Omental fat pad (tissue), 4 donors: ENCODE measurements around the gene EPHA3. TPM values are rescaled to one million over a fixed set of nuclear protein-coding genes. Genes with fewer than 3 reads are reported as not detected.
"Not testable (repeated sequence)": the region's sequence is repeated elsewhere in the genome, so short reads cannot be mapped to it uniquely, and the experiment has no call there.

Source experiments
- ATAC-seq: fragments of 150-250 bp; one replicate; pipeline ENCODE4 v1.9.1; 2016; ENCODE audit warnings: mild to moderate bottlenecking, moderate library complexity; ENCODE audit not compliant: low FRiP score
- DNase-seq: peaks from one replicate; pipeline ENCODE4 v3.0.0-alpha.2; 2019; ENCODE audit warnings: low spot score
- CTCF ChIP-seq, 3 donors: fragments of 450-650 bp; IDR thresholded peaks; one replicate each; pipeline ENCODE4 v1.5.1; 2016 to 2017; ENCODE audit warnings: antibody characterized with exemption in 3 of 3, mild to moderate bottlenecking in 3 of 3, moderate library complexity in 2 of 3
- total RNA-seq, 4 donors: library from RNA; depleted of rRNA; stranded (reverse); fragments of >200 nt; gene quantifications; one replicate each; pipeline ENCODE4 v1.1.0, GENCODE V29; 2016

Gene EPHA3
- total RNA-seq, 4 donors from 2014 or later, result 2.8 to 15.3 (median 4.9) TPM

- no peak for TF ChIP-seq CTCF (IDR thresholded peaks at IDR 0.05)
- ATAC-seq (no peak), DNase-seq (no peak)
Observed at GRCh38 chr3:89332793-89333192, 225.4 kb downstream of the EPHA3 start.

GRCh38 chr3:89335693-89336092 is 228.3 kb downstream of the EPHA3 start:
- TF ChIP-seq CTCF (IDR thresholded peaks at IDR 0.05), result no peak
- DNase-seq (no peak), ATAC-seq (no peak)

GRCh38 chr3:89340408-89340807 is 233.0 kb downstream of the EPHA3 start:
- ATAC-seq (no peak), DNase-seq (no peak)
- no peak for TF ChIP-seq CTCF (IDR thresholded peaks at IDR 0.05)

GRCh38 chr3:89344076-89344475 is 236.7 kb downstream of the EPHA3 start:
- no peak for DNase-seq
- no peak for TF ChIP-seq CTCF (IDR thresholded peaks at IDR 0.05)
- no peak for ATAC-seq

GRCh38 chr3:89350935-89351334 is 243.5 kb downstream of the EPHA3 start:
- not testable (repeated sequence) for ATAC-seq, DNase-seq

- TF ChIP-seq CTCF (IDR thresholded peaks at IDR 0.05), result no peak
- no peak for DNase-seq
- no peak for ATAC-seq
Observed at GRCh38 chr3:89353465-89353864, 246.0 kb downstream of the EPHA3 start.

- no peak for ATAC-seq
- no peak for DNase-seq
Observed at GRCh38 chr3:89358281-89358680, 250.9 kb downstream of the EPHA3 start.

More at GRCh38 chr3:89358281-89358680, 250.9 kb downstream of the EPHA3 start:
- no peak for TF ChIP-seq CTCF (IDR thresholded peaks at IDR 0.05)
